Measurements from ENCODE around the gene TRIM40. TPM values are rescaled to one million over a fixed set of nuclear protein-coding genes. Genes with fewer than 3 reads are reported as not detected.

The TRIM40 gene
- total and polyA plus RNA-seq, 2 of the 13 experiments (the other 11 are each of a cell fraction or from before 2014, with no cell fraction given): 0.58 TPM; not detected in 1

GRCh38 chr6:30130887-30131862 lies 4.8 kb upstream of the TRIM40 start (continued):
- TF ChIP-seq KMT2A (CRISPR knock-in tag; IDR thresholded peaks at IDR 0.05) (peak; percentile 60; the same call in 1 of the 2 replicates), KDM6A (CRISPR knock-in tag; IDR thresholded peaks at IDR 0.05; ENCODE audit: low read depth) (no peak), NR2F1 (CRISPR knock-in tag; IDR thresholded peaks at IDR 0.05) (no peak), ZNF17 (CRISPR knock-in tag; IDR thresholded peaks at IDR 0.05) (peak; percentile 97), PHB2 (IDR thresholded peaks at IDR 0.05; ENCODE audit: partially characterized antibody) (no peak), CAMTA2 (CRISPR knock-in tag; IDR thresholded peaks at IDR 0.05; ENCODE audit: borderline replicate concordance) (no peak), PBX2 (CRISPR knock-in tag; IDR thresholded peaks at IDR 0.05) (no peak), ZSCAN9 (CRISPR knock-in tag; IDR thresholded peaks at IDR 0.05; ENCODE audit: borderline replicate concordance) (peak; percentile 84), GABPB1 (CRISPR knock-in tag; IDR thresholded peaks at IDR 0.05) (peak; percentile 25; the same call in 1 of the 2 replicates), DMAP1 (CRISPR knock-in tag; IDR thresholded peaks at IDR 0.05) (0 out of 2 replicates have a peak, but pooled peaks have one; percentile 26), ZNF768 (CRISPR knock-in tag; IDR thresholded peaks at IDR 0.05) (no peak), ZNF562 (CRISPR knock-in tag; IDR thresholded peaks at IDR 0.05; ENCODE audit: borderline replicate concordance) (no peak), THAP11 (CRISPR knock-in tag; IDR thresholded peaks at IDR 0.05) (peak; percentile 67), SNRNP70 (IDR thresholded peaks at IDR 0.05; ENCODE audit: low read depth, low read length) (no peak), ZNF556 (CRISPR knock-in tag; IDR thresholded peaks at IDR 0.05; ENCODE audit: borderline replicate concordance) (no peak), ZNF460 (CRISPR knock-in tag; IDR thresholded peaks at IDR 0.05; ENCODE audit: borderline replicate concordance) (no peak)
- TF ChIP-seq, protein P1, sequence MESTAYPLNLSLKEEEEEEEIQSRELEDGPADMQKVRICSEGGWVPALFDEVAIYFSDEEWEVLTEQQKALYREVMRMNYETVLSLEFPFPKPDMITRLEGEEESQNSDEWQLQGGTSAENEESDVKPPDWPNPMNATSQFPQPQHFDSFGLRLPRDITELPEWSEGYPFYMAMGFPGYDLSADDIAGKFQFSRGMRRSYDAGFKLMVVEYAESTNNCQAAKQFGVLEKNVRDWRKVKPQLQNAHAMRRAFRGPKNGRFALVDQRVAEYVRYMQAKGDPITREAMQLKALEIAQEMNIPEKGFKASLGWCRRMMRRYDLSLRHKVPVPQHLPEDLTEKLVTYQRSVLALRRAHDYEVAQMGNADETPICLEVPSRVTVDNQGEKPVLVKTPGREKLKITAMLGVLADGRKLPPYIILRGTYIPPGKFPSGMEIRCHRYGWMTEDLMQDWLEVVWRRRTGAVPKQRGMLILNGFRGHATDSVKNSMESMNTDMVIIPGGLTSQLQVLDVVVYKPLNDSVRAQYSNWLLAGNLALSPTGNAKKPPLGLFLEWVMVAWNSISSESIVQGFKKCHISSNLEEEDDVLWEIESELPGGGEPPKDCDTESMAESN (CRISPR knock-in tag; conservative IDR thresholded peaks at IDR 0.05): 0 out of 2 replicates have a peak, but pooled peaks have one; percentile 26
- TF ChIP-seq, protein P2, sequence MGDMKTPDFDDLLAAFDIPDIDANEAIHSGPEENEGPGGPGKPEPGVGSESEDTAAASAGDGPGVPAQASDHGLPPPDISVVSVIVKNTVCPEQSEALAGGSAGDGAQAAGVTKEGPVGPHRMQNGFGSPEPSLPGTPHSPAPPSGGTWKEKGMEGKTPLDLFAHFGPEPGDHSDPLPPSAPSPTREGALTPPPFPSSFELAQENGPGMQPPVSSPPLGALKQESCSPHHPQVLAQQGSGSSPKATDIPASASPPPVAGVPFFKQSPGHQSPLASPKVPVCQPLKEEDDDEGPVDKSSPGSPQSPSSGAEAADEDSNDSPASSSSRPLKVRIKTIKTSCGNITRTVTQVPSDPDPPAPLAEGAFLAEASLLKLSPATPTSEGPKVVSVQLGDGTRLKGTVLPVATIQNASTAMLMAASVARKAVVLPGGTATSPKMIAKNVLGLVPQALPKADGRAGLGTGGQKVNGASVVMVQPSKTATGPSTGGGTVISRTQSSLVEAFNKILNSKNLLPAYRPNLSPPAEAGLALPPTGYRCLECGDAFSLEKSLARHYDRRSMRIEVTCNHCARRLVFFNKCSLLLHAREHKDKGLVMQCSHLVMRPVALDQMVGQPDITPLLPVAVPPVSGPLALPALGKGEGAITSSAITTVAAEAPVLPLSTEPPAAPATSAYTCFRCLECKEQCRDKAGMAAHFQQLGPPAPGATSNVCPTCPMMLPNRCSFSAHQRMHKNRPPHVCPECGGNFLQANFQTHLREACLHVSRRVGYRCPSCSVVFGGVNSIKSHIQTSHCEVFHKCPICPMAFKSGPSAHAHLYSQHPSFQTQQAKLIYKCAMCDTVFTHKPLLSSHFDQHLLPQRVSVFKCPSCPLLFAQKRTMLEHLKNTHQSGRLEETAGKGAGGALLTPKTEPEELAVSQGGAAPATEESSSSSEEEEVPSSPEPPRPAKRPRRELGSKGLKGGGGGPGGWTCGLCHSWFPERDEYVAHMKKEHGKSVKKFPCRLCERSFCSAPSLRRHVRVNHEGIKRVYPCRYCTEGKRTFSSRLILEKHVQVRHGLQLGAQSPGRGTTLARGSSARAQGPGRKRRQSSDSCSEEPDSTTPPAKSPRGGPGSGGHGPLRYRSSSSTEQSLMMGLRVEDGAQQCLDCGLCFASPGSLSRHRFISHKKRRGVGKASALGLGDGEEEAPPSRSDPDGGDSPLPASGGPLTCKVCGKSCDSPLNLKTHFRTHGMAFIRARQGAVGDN (CRISPR knock-in tag; IDR thresholded peaks at IDR 0.05): no peak
- TF ChIP-seq, protein P3, sequence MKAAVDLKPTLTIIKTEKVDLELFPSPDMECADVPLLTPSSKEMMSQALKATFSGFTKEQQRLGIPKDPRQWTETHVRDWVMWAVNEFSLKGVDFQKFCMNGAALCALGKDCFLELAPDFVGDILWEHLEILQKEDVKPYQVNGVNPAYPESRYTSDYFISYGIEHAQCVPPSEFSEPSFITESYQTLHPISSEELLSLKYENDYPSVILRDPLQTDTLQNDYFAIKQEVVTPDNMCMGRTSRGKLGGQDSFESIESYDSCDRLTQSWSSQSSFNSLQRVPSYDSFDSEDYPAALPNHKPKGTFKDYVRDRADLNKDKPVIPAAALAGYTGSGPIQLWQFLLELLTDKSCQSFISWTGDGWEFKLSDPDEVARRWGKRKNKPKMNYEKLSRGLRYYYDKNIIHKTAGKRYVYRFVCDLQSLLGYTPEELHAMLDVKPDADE (CRISPR knock-in tag; IDR thresholded peaks at IDR 0.05): no peak
- TF ChIP-seq, protein P4, sequence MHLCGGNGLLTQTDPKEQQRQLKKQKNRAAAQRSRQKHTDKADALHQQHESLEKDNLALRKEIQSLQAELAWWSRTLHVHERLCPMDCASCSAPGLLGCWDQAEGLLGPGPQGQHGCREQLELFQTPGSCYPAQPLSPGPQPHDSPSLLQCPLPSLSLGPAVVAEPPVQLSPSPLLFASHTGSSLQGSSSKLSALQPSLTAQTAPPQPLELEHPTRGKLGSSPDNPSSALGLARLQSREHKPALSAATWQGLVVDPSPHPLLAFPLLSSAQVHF (CRISPR knock-in tag; IDR thresholded peaks at IDR 0.05): no peak

All from HepG2 (cell line).